Activated naive CD8-positive, alpha-beta T cell treated with anti-CD3 and anti-CD28 coated beads, Interleukin-2, amount 50 U/mL, for 24 hours (primary cell): ENCODE data around the gene ALKBH6.

Experiments used
- ATAC-seq: fragments of 150-1000 bp; cut with Tn5 transposase; one replicate; pipeline ENCODE4 v1.10.0; 2021
- DNase-seq: peaks from one replicate; pipeline ENCODE4 v3.0.0; 2021
- H3K27ac Mint-ChIP-seq: one replicate; pipeline ENCODE4 v1.8.0; 2021; ENCODE audit warnings: mild to moderate bottlenecking, mixed read lengths
- H3K27me3 Mint-ChIP-seq: one replicate; pipeline ENCODE4 v1.8.0; 2021; ENCODE audit warnings: mixed read lengths
- H3K36me3 Mint-ChIP-seq: one replicate; pipeline ENCODE4 v1.8.0; 2021; ENCODE audit warnings: low read depth, mixed read lengths
- H3K4me1 Mint-ChIP-seq: one replicate; pipeline ENCODE4 v1.8.0; 2021; ENCODE audit warnings: mixed read lengths
- H3K4me3 Mint-ChIP-seq: one replicate; pipeline ENCODE4 v1.8.0; 2021; ENCODE audit warnings: mild to moderate bottlenecking, moderate library complexity, mixed read lengths
- H3K9me3 Mint-ChIP-seq: one replicate; pipeline ENCODE4 v1.8.0; 2021; ENCODE audit warnings: mixed read lengths

ALKBH6 gene

DNA sequence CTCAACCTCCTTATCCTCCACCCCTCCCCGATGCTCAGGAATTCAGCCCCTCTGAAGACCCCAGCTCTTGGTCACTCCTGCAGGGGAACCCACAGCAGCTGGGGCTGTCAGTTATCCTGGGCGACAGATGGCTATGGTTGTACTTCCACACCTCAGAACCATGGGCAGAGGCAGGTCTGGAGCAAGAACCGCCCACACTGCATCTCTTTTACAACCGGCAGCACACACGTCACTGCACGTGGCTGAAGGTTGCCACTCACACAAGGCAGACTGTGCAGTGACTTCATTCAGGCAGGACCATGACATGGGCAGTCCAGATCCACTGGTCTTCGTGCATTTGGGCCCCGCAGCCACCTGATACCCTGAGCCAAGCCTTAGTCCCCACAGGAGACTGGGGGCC is 40.5 kb downstream of the ALKBH6 start:
- Mint-ChIP-seq H3K9me3 (no peaks in the 10 kb centered on the region), H3K36me3 (no peaks in the 10 kb centered on the region), H3K4me3 (no peak overlapping the region), H3K27me3 (peaks cover 6% of the 10 kb centered on the region), H3K27ac (no peak overlapping the region), H3K4me1 (no peaks in the 10 kb centered on the region)
- ATAC-seq (peak; percentile 4), DNase-seq (no peak)

DNA sequence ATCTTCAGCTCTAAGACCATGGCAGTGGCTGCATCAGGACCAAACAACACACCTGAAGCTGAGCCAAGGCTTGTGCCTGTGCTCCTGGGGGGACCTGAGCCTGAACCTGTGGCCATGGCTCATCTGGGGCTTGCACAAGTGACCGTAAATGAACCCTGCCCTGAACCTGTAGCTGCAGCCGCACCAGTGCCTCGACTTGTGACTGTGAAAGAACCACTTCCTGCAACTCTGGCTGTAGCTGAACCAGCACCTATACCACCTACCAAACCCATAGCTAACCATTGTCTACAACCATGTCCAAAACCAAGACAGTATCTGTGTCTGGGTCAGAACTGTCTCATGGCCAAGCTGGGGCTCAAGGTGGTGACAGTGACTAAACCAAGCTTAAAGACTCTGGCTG is 47.2 kb downstream of the ALKBH6 start:
- no peaks in the 10 kb centered on the region for H3K9me3 Mint-ChIP-seq
- peaks cover 6% of the 10 kb centered on the region for H3K27me3 Mint-ChIP-seq
- no peak overlapping the region for H3K4me3 Mint-ChIP-seq
- DNase-seq (no peak), ATAC-seq (no peak)
- H3K27ac Mint-ChIP-seq, result no peak overlapping the region
- H3K4me1 Mint-ChIP-seq, result peaks cover 2% of the 10 kb centered on the region
- H3K36me3 Mint-ChIP-seq, result no peaks in the 10 kb centered on the region

DNA sequence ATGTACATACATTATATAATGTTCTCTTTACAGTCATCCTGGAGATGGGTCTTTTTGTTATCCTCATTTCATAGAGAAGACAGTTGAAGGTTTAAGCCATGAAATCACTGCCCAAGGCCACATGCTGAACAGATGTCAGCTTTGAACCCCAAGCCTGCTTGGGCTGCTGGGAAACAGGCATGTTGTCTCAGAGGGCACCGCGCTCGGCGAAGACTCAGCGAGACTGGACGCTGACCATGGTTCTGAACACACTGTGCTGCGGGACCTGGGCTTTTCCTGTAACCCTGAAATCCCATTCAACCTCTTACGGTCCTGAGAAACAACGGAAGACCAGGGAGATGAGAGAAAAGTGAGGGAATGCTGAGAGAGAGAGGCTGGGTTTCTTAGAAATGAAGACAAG is 50.5 kb downstream of the ALKBH6 start:
- ATAC-seq, result no peak
- Mint-ChIP-seq H3K4me1 (peaks cover 10% of the 10 kb centered on the region), H3K36me3 (no peaks in the 10 kb centered on the region), H3K4me3 (no peak overlapping the region), H3K9me3 (no peaks in the 10 kb centered on the region), H3K27ac (no peak overlapping the region), H3K27me3 (peaks cover 17% of the 10 kb centered on the region)
- DNase-seq, result peak; percentile 49

DNA sequence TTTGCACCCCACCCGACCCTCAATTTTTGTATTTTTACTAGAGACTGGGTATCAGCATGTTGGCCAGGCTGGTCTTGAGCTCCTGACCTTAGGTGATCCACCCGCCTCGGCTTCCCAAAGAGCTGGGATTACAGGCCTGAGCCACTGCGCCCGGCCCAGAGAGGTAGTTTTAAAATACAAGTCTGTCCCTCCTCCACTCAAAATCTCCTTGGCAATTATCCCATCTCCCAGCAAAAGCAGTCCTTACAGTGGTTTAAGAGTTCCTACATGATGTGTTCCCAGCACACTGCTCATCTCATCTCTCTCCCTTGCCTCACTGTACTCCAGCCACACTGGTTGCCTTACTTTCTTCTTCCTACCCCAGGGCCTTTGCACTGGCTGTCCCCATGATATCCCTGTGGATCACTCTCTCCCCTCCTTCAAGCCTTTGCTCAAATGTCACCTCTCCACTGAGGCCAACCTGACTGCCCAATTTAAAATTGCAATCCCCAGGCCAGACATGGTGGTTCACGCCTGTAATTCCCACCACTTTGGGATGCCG is 53.5 kb downstream of the ALKBH6 start:
- peak overlapping the region; percentile 24 for H3K4me3 Mint-ChIP-seq

DNA sequence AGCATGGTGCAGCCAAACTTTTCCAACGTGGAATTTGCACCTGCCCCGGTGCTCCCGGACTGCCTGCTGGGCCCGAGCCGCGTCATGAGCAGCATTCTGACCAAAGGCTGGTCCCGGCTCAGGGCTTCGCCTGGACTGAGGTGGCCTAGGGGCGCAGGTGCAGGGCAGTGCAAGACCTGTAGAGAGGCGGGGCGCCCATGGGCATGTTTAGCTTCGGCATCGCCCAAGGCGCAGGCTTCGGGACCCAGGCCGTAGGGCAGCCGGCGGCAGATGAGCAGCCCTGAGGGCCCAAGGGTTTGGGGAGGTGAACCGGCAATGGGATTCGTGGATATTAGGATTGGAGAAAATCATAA is 54.1 kb downstream of the ALKBH6 start:
- Mint-ChIP-seq H3K9me3 (no peaks in the 10 kb centered on the region), H3K27ac (no peak overlapping the region), H3K36me3 (no peaks in the 10 kb centered on the region), H3K4me1 (peaks cover 22% of the 10 kb centered on the region), H3K27me3 (peaks cover 15% of the 10 kb centered on the region), H3K4me3 (no peak overlapping the region)
- DNase-seq (no peak), ATAC-seq (no peak)

More for the DNA sequence above, 53.5 kb downstream of the ALKBH6 start:
- no peak for ATAC-seq
- Mint-ChIP-seq H3K4me1 (peaks cover 19% of the 10 kb centered on the region), H3K27ac (no peak overlapping the region), H3K9me3 (no peaks in the 10 kb centered on the region), H3K36me3 (no peaks in the 10 kb centered on the region), H3K27me3 (peaks cover 15% of the 10 kb centered on the region)
- DNase-seq, result no peak
